MG63 (cell line): Measurements from ENCODE around the gene OR51B2. TPM values are rescaled to one million over a fixed set of nuclear protein-coding genes. Genes with fewer than 3 reads are reported as not detected.

Experiments used
- DNase-seq: peaks from one replicate; pipeline ENCODE4 v3.0.0-alpha.2; 2020
- H3K27me3 ChIP-seq: fragments of 250-450 bp; sonication (Bioruptor Pico); 2 replicates; pipeline ENCODE4 v1.5.1; 2020; ENCODE audit warnings: mild to moderate bottlenecking, moderate library complexity
- H3K36me3 ChIP-seq: fragments of 250-450 bp; sonication (Bioruptor Pico); 2 replicates; pipeline ENCODE4 v1.5.1; 2020; ENCODE audit warnings: mild to moderate bottlenecking, moderate library complexity
- H3K4me3 ChIP-seq: fragments of 250-450 bp; sonication (Bioruptor Pico); 2 replicates; pipeline ENCODE4 v1.5.1; 2020; ENCODE audit warnings: mild to moderate bottlenecking, moderate library complexity
- H3K9me3 ChIP-seq: fragments of 250-450 bp; sonication (Bioruptor Pico); 2 replicates; pipeline ENCODE4 v1.5.1; 2020; ENCODE audit warnings: mild to moderate bottlenecking, moderate library complexity
- total RNA-seq: library from RNA; depleted of rRNA; stranded (reverse); fragments of >200 nt; shearing (Covaris generic); gene quantifications from 2 replicates; pipeline ENCODE4 v1.2.3, GENCODE V29; 2014; ENCODE audit warnings: low replicate concordance; rRNA removed

OR51B2 gene
- total RNA-seq, 1 experiment from 2014 or later, result not detected

GRCh38 chr11:5276697-5277096, 47.4 kb downstream of the OR51B2 start:
- H3K4me3 ChIP-seq, result no peak overlapping the region
- no peaks in the 10 kb centered on the region for H3K36me3 ChIP-seq
- DNase-seq, result no peak
- no peaks in the 10 kb centered on the region for H3K27me3 ChIP-seq
- no peaks in the 10 kb centered on the region for H3K9me3 ChIP-seq

GRCh38 chr11:5275369-5276110, 48.6 kb downstream of the OR51B2 start:
- no peak for DNase-seq
- H3K27me3 ChIP-seq, result no peaks in the 10 kb centered on the region
- H3K36me3 ChIP-seq, result no peaks in the 10 kb centered on the region
- H3K4me3 ChIP-seq, result no peak overlapping the region
- no peaks in the 10 kb centered on the region for H3K9me3 ChIP-seq

GRCh38 chr11:5274395-5274794, 49.7 kb downstream of the OR51B2 start:
- Histone ChIP-seq H3K27me3 (no peaks in the 10 kb centered on the region), H3K9me3 (no peaks in the 10 kb centered on the region), H3K36me3 (no peaks in the 10 kb centered on the region), H3K4me3 (no peak overlapping the region)
- no peak for DNase-seq

Other genes with a start within 250 kb of the OR51B2 start
- not detected in 2 replicates for gene OR52A5, start 185.9 kb downstream of the OR51B2 start, total RNA-seq
- not detected in 2 replicates for gene OR52A1, start 169.5 kb downstream of the OR51B2 start, total RNA-seq
- gene OR51V1, start 123.6 kb downstream of the OR51B2 start, total RNA-seq, result not detected in 2 replicates
- not detected in 2 replicates for gene HBB, start 97.2 kb downstream of the OR51B2 start, total RNA-seq
- not detected in 2 replicates for gene HBD, start 89.8 kb downstream of the OR51B2 start, total RNA-seq
- gene HBG1, start 74.4 kb downstream of the OR51B2 start, total RNA-seq, result not detected in 2 replicates
- gene HBG2, start 69.5 kb downstream of the OR51B2 start, total RNA-seq, result not detected in 2 replicates
- gene HBE1, start 54.4 kb downstream of the OR51B2 start, total RNA-seq, result not detected in 2 replicates
- not detected in 2 replicates for gene OR51B4, start 22.4 kb downstream of the OR51B2 start, total RNA-seq
- 0.64 and 0.89 TPM in 2 replicates for gene OR51B5, start 19.2 kb upstream of the OR51B2 start, total RNA-seq
- not detected in 2 replicates for gene OR51B6, start 27.2 kb upstream of the OR51B2 start, total RNA-seq
- not detected in 2 replicates for gene OR51M1, start 59.5 kb upstream of the OR51B2 start, total RNA-seq
- not detected in 2 replicates for gene OR51Q1, start 97.8 kb upstream of the OR51B2 start, total RNA-seq
- gene OR51I1, start 117.2 kb upstream of the OR51B2 start, total RNA-seq, result not detected in 2 replicates
- not detected in 2 replicates for gene OR51I2, start 125.0 kb upstream of the OR51B2 start, total RNA-seq
- gene OR52D1, start 164.4 kb upstream of the OR51B2 start, total RNA-seq, result not detected in 2 replicates
- not detected in 2 replicates for gene UBQLN3, start 185.7 kb upstream of the OR51B2 start, total RNA-seq
- not detected in 2 replicates for gene UBQLNL, start 192.4 kb upstream of the OR51B2 start, total RNA-seq
- gene OR52H1, start 224.2 kb upstream of the OR51B2 start, total RNA-seq, result not detected in 2 replicates